GM18868 (cell line): ENCODE data around the gene DYSF.

ENCODE experiments used
- ATAC-seq: cut with Tn5 transposase; IDR thresholded peaks from one replicate; pipeline ENCODE4 v1.9.1; 2021; ENCODE audit warnings: mild to moderate bottlenecking, moderate library complexity; ENCODE audit not compliant: unreplicated experiment

The DYSF gene

GRCh38 chr2:71715951-71716696, 262.8 kb downstream of the DYSF start:
- ATAC-seq, result no peak

GRCh38 chr2:71716697-71717624, 263.6 kb downstream of the DYSF start:
- ATAC-seq, result no peak

GRCh38 chr2:71718686-71719085, 265.3 kb downstream of the DYSF start:
- ATAC-seq, result no peak

- no peak for ATAC-seq
These were observed 266.3 kb downstream of the DYSF start for GRCh38 chr2:71719520-71720282.

GRCh38 chr2:71720283-71720560, 266.9 kb downstream of the DYSF start:
- ATAC-seq, result no peak

- no peak for ATAC-seq
These were observed 267.4 kb downstream of the DYSF start for GRCh38 chr2:71720596-71721361.

- ATAC-seq, result no peak
These were observed 268.0 kb downstream of the DYSF start for GRCh38 chr2:71721362-71721665.

- no peak for ATAC-seq
These were observed 268.3 kb downstream of the DYSF start for GRCh38 chr2:71721669-71722068.

GRCh38 chr2:71722286-71722685, 268.9 kb downstream of the DYSF start:
- ATAC-seq, result no peak

GRCh38 chr2:71724793-71725192, 271.4 kb downstream of the DYSF start:
- ATAC-seq, result no peak

- no peak for ATAC-seq
These were observed 272.5 kb downstream of the DYSF start for GRCh38 chr2:71725836-71726235.

GRCh38 chr2:71727562-71727961, 274.2 kb downstream of the DYSF start:
- no peak for ATAC-seq

GRCh38 chr2:71728036-71728435, 274.7 kb downstream of the DYSF start:
- ATAC-seq, result no peak

- ATAC-seq, result no peak
These were observed 277.5 kb downstream of the DYSF start for GRCh38 chr2:71730785-71731383.

- ATAC-seq, result no peak
These were observed 281.3 kb downstream of the DYSF start for GRCh38 chr2:71734620-71735019.

GRCh38 chr2:71735676-71736075, 282.3 kb downstream of the DYSF start:
- ATAC-seq, result no peak
